ENCODE measurements around the gene PTN.

PTN gene

GRCh38 chr7:137328373-137329120 is 15.0 kb downstream of the PTN start:
- Histone ChIP-seq H3K27ac (ENCODE audit: low read depth, low read length) (no peak overlapping the region), H3K36me3 (ENCODE audit: control insufficient read depth in 5 of 5, insufficient read depth in 5 of 5, low read length in 5 of 5) (no peaks in the 10 kb centered on the region), H3K4me1 (ENCODE audit: control insufficient read depth in 5 of 5, insufficient read depth in 5 of 5, low read length in 5 of 5) (peaks cover 0 to 5% (median 0%) of the 10 kb centered on the region in 5 donors), H3K9me3 (ENCODE audit: control insufficient read depth in 5 of 5, low read length in 5 of 5) (peaks cover 0 to 2% (median 0%) of the 10 kb centered on the region in 5 donors), H3K4me3 (ENCODE audit: low read depth in 1 of 5, low read length in 5 of 5) (no peak overlapping the region), H3K9ac (ENCODE audit: low read length in 5 of 5) (no peak overlapping the region), H3K27me3 (ENCODE audit: control insufficient read depth in 5 of 5, insufficient read depth in 4 of 5, low read length in 5 of 5) (no peaks in the 10 kb centered on the region)

DNA sequence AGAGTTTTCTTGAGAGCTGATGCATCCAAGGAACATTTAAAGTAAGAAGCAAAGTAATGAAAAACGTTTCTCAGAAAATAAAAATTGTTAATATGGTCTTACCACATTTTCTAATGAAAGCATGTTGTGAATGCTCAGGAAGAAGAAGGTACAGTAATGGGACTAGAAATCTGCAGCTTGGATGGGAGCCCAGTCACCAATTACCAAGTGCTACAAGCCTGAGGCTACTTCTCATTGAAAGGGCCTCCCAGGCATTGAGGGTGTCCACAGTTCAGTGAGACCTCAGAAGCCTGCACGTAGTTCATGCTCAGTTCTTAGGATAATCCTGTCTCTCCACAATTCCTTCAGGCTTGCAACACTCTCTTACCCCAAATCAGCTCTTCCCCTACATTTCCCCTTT is 17.6 kb downstream of the PTN start:
- Histone ChIP-seq H3K27me3 (ENCODE audit: control insufficient read depth in 5 of 5, insufficient read depth in 4 of 5, low read length in 5 of 5) (no peaks in the 10 kb centered on the region), H3K4me3 (ENCODE audit: low read depth in 1 of 5, low read length in 5 of 5) (no peak overlapping the region), H3K4me1 (ENCODE audit: control insufficient read depth in 5 of 5, insufficient read depth in 5 of 5, low read length in 5 of 5) (peaks cover 0 to 5% (median 0%) of the 10 kb centered on the region in 5 donors), H3K36me3 (ENCODE audit: control insufficient read depth in 5 of 5, insufficient read depth in 5 of 5, low read length in 5 of 5) (no peaks in the 10 kb centered on the region), H3K9ac (ENCODE audit: low read length in 5 of 5) (no peak overlapping the region), H3K9me3 (ENCODE audit: control insufficient read depth in 5 of 5, low read length in 5 of 5) (peaks cover 0 to 8% (median 4%) of the 10 kb centered on the region in 5 donors), H3K27ac (ENCODE audit: low read depth, low read length) (no peak overlapping the region)

DNA sequence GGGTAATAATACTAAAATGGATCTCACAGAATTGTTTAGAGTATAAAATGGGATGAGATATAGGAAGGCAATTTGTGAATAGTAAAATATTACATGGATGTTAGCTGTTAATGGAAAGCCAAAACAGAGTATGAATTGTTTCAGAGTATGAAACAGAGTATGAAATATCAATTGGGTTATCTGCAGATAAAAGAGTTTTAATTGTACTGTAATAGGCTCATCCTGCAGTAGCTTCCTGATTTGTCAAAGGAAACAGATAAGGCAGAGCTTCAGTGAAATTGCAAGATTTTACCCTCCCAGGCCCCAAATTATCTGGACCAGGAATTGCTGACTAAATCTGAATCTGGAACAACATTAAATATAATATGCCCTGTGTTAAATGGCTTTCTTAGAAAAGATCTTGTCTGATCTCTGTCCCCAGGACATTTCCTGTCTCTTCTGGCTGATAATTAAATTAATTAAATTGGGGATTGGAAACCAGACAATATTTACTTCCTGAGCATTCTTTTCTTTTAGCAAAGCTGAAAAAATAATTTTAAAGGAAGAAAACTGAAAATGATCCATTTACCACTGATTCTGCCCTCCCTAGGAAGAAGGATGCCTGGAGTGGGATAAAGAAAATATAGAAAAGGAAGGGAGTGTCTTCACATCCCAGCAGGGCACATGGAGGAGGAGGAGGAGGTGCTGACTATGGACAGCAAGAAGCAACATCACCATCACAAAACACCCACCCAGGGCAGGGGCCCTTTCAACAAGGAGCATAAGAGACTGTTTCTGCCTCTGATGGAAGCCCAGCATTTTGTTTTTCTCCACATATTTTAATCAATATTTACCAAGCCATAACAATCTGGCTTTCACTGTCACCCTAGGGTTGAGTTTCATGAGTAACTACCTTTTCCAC is 18.5 kb downstream of the PTN start:
- no peak overlapping the region for H3K9ac ChIP-seq (ENCODE audit: low read length in 5 of 5)
- no peak overlapping the region for H3K27ac ChIP-seq (ENCODE audit: low read depth, low read length)
- peaks cover 0 to 8% (median 4%) of the 10 kb centered on the region in 5 donors for H3K9me3 ChIP-seq (ENCODE audit: control insufficient read depth in 5 of 5, low read length in 5 of 5)
- H3K4me1 ChIP-seq (ENCODE audit: control insufficient read depth in 5 of 5, insufficient read depth in 5 of 5, low read length in 5 of 5): peaks cover 0 to 5% (median 0%) of the 10 kb centered on the region in 5 donors
- H3K27me3 ChIP-seq (ENCODE audit: control insufficient read depth in 5 of 5, insufficient read depth in 4 of 5, low read length in 5 of 5): no peaks in the 10 kb centered on the region
- H3K36me3 ChIP-seq (ENCODE audit: control insufficient read depth in 5 of 5, insufficient read depth in 5 of 5, low read length in 5 of 5): no peaks in the 10 kb centered on the region
- H3K4me3 ChIP-seq (ENCODE audit: low read depth in 1 of 5, low read length in 5 of 5): no peak overlapping the region

- Histone ChIP-seq H3K4me3 (ENCODE audit: low read depth in 1 of 5, low read length in 5 of 5) (no peak overlapping the region), H3K27me3 (ENCODE audit: control insufficient read depth in 5 of 5, insufficient read depth in 4 of 5, low read length in 5 of 5) (no peaks in the 10 kb centered on the region), H3K36me3 (ENCODE audit: control insufficient read depth in 5 of 5, insufficient read depth in 5 of 5, low read length in 5 of 5) (no peaks in the 10 kb centered on the region), H3K27ac (ENCODE audit: low read depth, low read length) (no peak overlapping the region), H3K4me1 (ENCODE audit: control insufficient read depth in 5 of 5, insufficient read depth in 5 of 5, low read length in 5 of 5) (peaks cover 0 to 1% (median 0%) of the 10 kb centered on the region in 5 donors), H3K9me3 (ENCODE audit: control insufficient read depth in 5 of 5, low read length in 5 of 5) (no peaks in the 10 kb centered on the region), H3K9ac (ENCODE audit: low read length in 5 of 5) (no peak overlapping the region)
Measured at GRCh38 chr7:137316648-137317353, 26.7 kb downstream of the PTN start.

DNA sequence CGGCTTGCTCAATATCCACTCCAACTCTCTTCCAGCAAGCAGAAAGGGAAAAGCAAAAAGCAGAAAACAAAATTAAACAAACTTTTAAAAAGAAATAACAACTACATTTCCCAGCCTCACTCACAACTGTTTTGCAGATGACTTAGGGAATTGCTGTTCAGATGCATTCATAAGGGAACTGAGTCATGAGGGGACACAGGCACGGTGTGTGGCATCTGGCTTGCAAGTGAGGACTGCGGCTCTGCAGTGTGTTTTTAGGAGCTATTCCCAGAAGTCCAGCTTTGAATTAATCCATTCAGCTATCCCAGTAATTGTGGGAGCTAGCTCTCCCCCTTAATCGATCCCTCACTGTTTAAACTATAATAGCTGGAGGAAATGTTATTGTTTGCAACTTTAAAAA is 30.3 kb downstream of the PTN start:
- Histone ChIP-seq H3K36me3 (ENCODE audit: control insufficient read depth in 5 of 5, insufficient read depth in 5 of 5, low read length in 5 of 5) (no peaks in the 10 kb centered on the region), H3K27me3 (ENCODE audit: control insufficient read depth in 5 of 5, insufficient read depth in 4 of 5, low read length in 5 of 5) (no peaks in the 10 kb centered on the region), H3K4me1 (ENCODE audit: control insufficient read depth in 5 of 5, insufficient read depth in 5 of 5, low read length in 5 of 5) (peaks cover 0 to 1% (median 0%) of the 10 kb centered on the region in 5 donors), H3K9me3 (ENCODE audit: control insufficient read depth in 5 of 5, low read length in 5 of 5) (no peaks in the 10 kb centered on the region), H3K27ac (ENCODE audit: low read depth, low read length) (no peak overlapping the region), H3K4me3 (ENCODE audit: low read depth in 1 of 5, low read length in 5 of 5) (no peak overlapping the region), H3K9ac (ENCODE audit: low read length in 5 of 5) (no peak overlapping the region)

DNA sequence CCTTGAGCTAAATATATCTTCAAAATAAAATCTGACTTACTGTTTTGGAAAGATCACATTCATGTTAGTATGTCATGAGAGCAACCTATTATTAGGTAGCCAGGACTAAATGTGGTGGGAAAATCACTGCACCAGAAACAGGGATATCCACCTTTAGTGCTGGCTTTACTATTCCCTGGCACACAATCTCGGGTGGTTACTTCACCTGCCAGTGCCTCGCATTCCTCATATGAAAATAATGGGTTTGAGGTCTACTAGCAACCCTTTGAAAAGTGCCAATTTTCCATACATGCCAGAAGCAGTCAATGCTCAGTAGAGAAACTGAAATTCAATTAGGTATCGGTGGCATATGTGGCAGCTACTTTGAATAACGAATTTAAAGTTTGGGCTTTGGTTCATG is 36.8 kb downstream of the PTN start:
- no peak overlapping the region for H3K27ac ChIP-seq (ENCODE audit: low read depth, low read length)
- no peak overlapping the region for H3K4me3 ChIP-seq (ENCODE audit: low read depth in 1 of 5, low read length in 5 of 5)
- H3K4me1 ChIP-seq (ENCODE audit: control insufficient read depth in 5 of 5, insufficient read depth in 5 of 5, low read length in 5 of 5): peaks cover 0 to 7% (median 0%) of the 10 kb centered on the region in 5 donors

GRCh38 chr7:137305901-137306621 is 37.5 kb downstream of the PTN start:
- Histone ChIP-seq H3K4me1 (ENCODE audit: control insufficient read depth in 5 of 5, insufficient read depth in 5 of 5, low read length in 5 of 5) (peaks cover 0 to 7% (median 0%) of the 10 kb centered on the region in 5 donors), H3K36me3 (ENCODE audit: control insufficient read depth in 5 of 5, insufficient read depth in 5 of 5, low read length in 5 of 5) (no peaks in the 10 kb centered on the region), H3K27ac (ENCODE audit: low read depth, low read length) (no peak overlapping the region), H3K4me3 (ENCODE audit: low read depth in 1 of 5, low read length in 5 of 5) (no peak overlapping the region), H3K9ac (ENCODE audit: low read length in 5 of 5) (no peak overlapping the region), H3K9me3 (ENCODE audit: control insufficient read depth in 5 of 5, low read length in 5 of 5) (no peaks in the 10 kb centered on the region), H3K27me3 (ENCODE audit: control insufficient read depth in 5 of 5, insufficient read depth in 4 of 5, low read length in 5 of 5) (no peaks in the 10 kb centered on the region)

More for the DNA sequence above, 36.8 kb downstream of the PTN start:
- no peak overlapping the region for H3K9ac ChIP-seq (ENCODE audit: low read length in 5 of 5)
- no peaks in the 10 kb centered on the region for H3K27me3 ChIP-seq (ENCODE audit: control insufficient read depth in 5 of 5, insufficient read depth in 4 of 5, low read length in 5 of 5)
- H3K9me3 ChIP-seq (ENCODE audit: control insufficient read depth in 5 of 5, low read length in 5 of 5): no peaks in the 10 kb centered on the region
- H3K36me3 ChIP-seq (ENCODE audit: control insufficient read depth in 5 of 5, insufficient read depth in 5 of 5, low read length in 5 of 5): no peaks in the 10 kb centered on the region

GRCh38 chr7:137304624-137305235 is 38.8 kb downstream of the PTN start:
- Histone ChIP-seq H3K27me3 (ENCODE audit: control insufficient read depth in 5 of 5, insufficient read depth in 4 of 5, low read length in 5 of 5) (no peaks in the 10 kb centered on the region), H3K9ac (ENCODE audit: low read length in 5 of 5) (no peak overlapping the region), H3K27ac (ENCODE audit: low read depth, low read length) (no peak overlapping the region), H3K4me1 (ENCODE audit: control insufficient read depth in 5 of 5, insufficient read depth in 5 of 5, low read length in 5 of 5) (peaks cover 0 to 7% (median 0%) of the 10 kb centered on the region in 5 donors), H3K36me3 (ENCODE audit: control insufficient read depth in 5 of 5, insufficient read depth in 5 of 5, low read length in 5 of 5) (no peaks in the 10 kb centered on the region), H3K4me3 (ENCODE audit: low read depth in 1 of 5, low read length in 5 of 5) (no peak overlapping the region), H3K9me3 (ENCODE audit: control insufficient read depth in 5 of 5, low read length in 5 of 5) (no peaks in the 10 kb centered on the region)

GRCh38 chr7:137304165-137304564 is 39.4 kb downstream of the PTN start:
- Histone ChIP-seq H3K27me3 (ENCODE audit: control insufficient read depth in 5 of 5, insufficient read depth in 4 of 5, low read length in 5 of 5) (no peaks in the 10 kb centered on the region), H3K27ac (ENCODE audit: low read depth, low read length) (no peak overlapping the region), H3K4me3 (ENCODE audit: low read depth in 1 of 5, low read length in 5 of 5) (no peak overlapping the region), H3K4me1 (ENCODE audit: control insufficient read depth in 5 of 5, insufficient read depth in 5 of 5, low read length in 5 of 5) (peaks cover 0 to 7% (median 0%) of the 10 kb centered on the region in 5 donors), H3K9me3 (ENCODE audit: control insufficient read depth in 5 of 5, low read length in 5 of 5) (no peaks in the 10 kb centered on the region), H3K36me3 (ENCODE audit: control insufficient read depth in 5 of 5, insufficient read depth in 5 of 5, low read length in 5 of 5) (no peaks in the 10 kb centered on the region), H3K9ac (ENCODE audit: low read length in 5 of 5) (no peak overlapping the region)

Data from subcutaneous abdominal adipose tissue (tissue), 5 donors.